Measurements from ENCODE around the gene NOX5.

NOX5 gene

GRCh38 chr15:69092159-69092558, 77.7 kb downstream of the NOX5 start:
- Mint-ChIP-seq H3K9me3 (no peaks in the 10 kb centered on the region), H3K4me3 (no peak overlapping the region), H3K4me1 (no peaks in the 10 kb centered on the region), H3K36me3 (no peaks in the 10 kb centered on the region), H3K27ac (no peak overlapping the region), H3K27me3 (peaks cover 25 to 27% of the 10 kb centered on the region in 2 donors)
- DNase-seq (no peak), ATAC-seq (replicated peaks) (no peak)

GRCh38 chr15:69093127-69093526, 78.6 kb downstream of the NOX5 start:
- no peaks in the 10 kb centered on the region for H3K4me1 Mint-ChIP-seq
- H3K36me3 Mint-ChIP-seq, result no peaks in the 10 kb centered on the region
- no peaks in the 10 kb centered on the region for H3K9me3 Mint-ChIP-seq
- H3K27ac Mint-ChIP-seq, result no peak overlapping the region
- no peak overlapping the region for H3K4me3 Mint-ChIP-seq
- no peak for ATAC-seq (replicated peaks)
- no peak for DNase-seq
- H3K27me3 Mint-ChIP-seq, result peaks cover 17 to 18% of the 10 kb centered on the region in 2 donors

- Mint-ChIP-seq H3K4me1 (no peaks in the 10 kb centered on the region), H3K4me3 (no peak overlapping the region), H3K36me3 (no peaks in the 10 kb centered on the region), H3K27ac (no peak overlapping the region), H3K27me3 (peaks cover 15 to 18% of the 10 kb centered on the region in 2 donors), H3K9me3 (no peaks in the 10 kb centered on the region)
- no peak for ATAC-seq (replicated peaks)
- no peak for DNase-seq
These were observed 79.1 kb downstream of the NOX5 start for GRCh38 chr15:69093614-69094013.

- Mint-ChIP-seq H3K27me3 (peaks cover 14 to 17% of the 10 kb centered on the region in 2 donors), H3K36me3 (no peaks in the 10 kb centered on the region), H3K27ac (no peak overlapping the region), H3K9me3 (no peaks in the 10 kb centered on the region), H3K4me3 (no peak overlapping the region), H3K4me1 (no peaks in the 10 kb centered on the region)
- DNase-seq, result no peak
- ATAC-seq (replicated peaks), result no peak
These were observed 79.8 kb downstream of the NOX5 start for GRCh38 chr15:69094124-69094921.

GRCh38 chr15:69095274-69095673, 80.8 kb downstream of the NOX5 start:
- Mint-ChIP-seq H3K4me1 (peaks cover 0 to 2% of the 10 kb centered on the region in 2 donors), H3K9me3 (no peaks in the 10 kb centered on the region), H3K36me3 (no peaks in the 10 kb centered on the region), H3K4me3 (no peak overlapping the region), H3K27ac (no peak overlapping the region), H3K27me3 (peaks cover 8 to 12% of the 10 kb centered on the region in 2 donors)
- DNase-seq (no peak), ATAC-seq (replicated peaks) (no peak)

- no peak for ATAC-seq (replicated peaks)
- Mint-ChIP-seq H3K27ac (no peak overlapping the region), H3K4me1 (peaks cover 0 to 2% of the 10 kb centered on the region in 2 donors)
These were observed 81.7 kb downstream of the NOX5 start for GRCh38 chr15:69096196-69096595.

GRCh38 chr15:69096626-69097025, 82.1 kb downstream of the NOX5 start:
- no peak for ATAC-seq (replicated peaks)
- Mint-ChIP-seq H3K4me3 (no peak overlapping the region), H3K4me1 (peaks cover 0 to 2% of the 10 kb centered on the region in 2 donors), H3K36me3 (no peaks in the 10 kb centered on the region), H3K27ac (no peak overlapping the region), H3K9me3 (no peaks in the 10 kb centered on the region), H3K27me3 (peaks cover 8% of the 10 kb centered on the region in 2 donors)
- no peak for DNase-seq

More at GRCh38 chr15:69096196-69096595, 81.7 kb downstream of the NOX5 start:
- H3K36me3 Mint-ChIP-seq, result no peaks in the 10 kb centered on the region
- H3K27me3 Mint-ChIP-seq, result peaks cover 8% of the 10 kb centered on the region in 2 donors
- DNase-seq, result no peak
- no peak overlapping the region for H3K4me3 Mint-ChIP-seq
- no peaks in the 10 kb centered on the region for H3K9me3 Mint-ChIP-seq

GRCh38 chr15:69098771-69099170, 84.3 kb downstream of the NOX5 start:
- H3K4me3 Mint-ChIP-seq, result no peak overlapping the region
- no peak for ATAC-seq (replicated peaks)
- H3K27me3 Mint-ChIP-seq, result peaks cover 8 to 14% of the 10 kb centered on the region in 2 donors
- no peaks in the 10 kb centered on the region for H3K9me3 Mint-ChIP-seq
- peaks cover 0 to 2% of the 10 kb centered on the region in 2 donors for H3K4me1 Mint-ChIP-seq
- no peak for DNase-seq
- H3K36me3 Mint-ChIP-seq, result no peaks in the 10 kb centered on the region
- H3K27ac Mint-ChIP-seq, result no peak overlapping the region

GRCh38 chr15:69099941-69100340, 85.4 kb downstream of the NOX5 start:
- DNase-seq (no peak), ATAC-seq (replicated peaks) (no peak)
- H3K27me3 Mint-ChIP-seq, result peaks cover 8 to 13% of the 10 kb centered on the region in 2 donors
- H3K9me3 Mint-ChIP-seq, result no peaks in the 10 kb centered on the region
- no peak overlapping the region for H3K4me3 Mint-ChIP-seq
- no peaks in the 10 kb centered on the region for H3K36me3 Mint-ChIP-seq
- peaks cover 0 to 2% of the 10 kb centered on the region in 2 donors for H3K4me1 Mint-ChIP-seq
- no peak overlapping the region for H3K27ac Mint-ChIP-seq

- Mint-ChIP-seq H3K27me3 (peaks cover 0 to 6% of the 10 kb centered on the region in 2 donors), H3K4me1 (peaks cover 0 to 2% of the 10 kb centered on the region in 2 donors), H3K4me3 (no peak overlapping the region), H3K36me3 (no peaks in the 10 kb centered on the region), H3K9me3 (no peaks in the 10 kb centered on the region), H3K27ac (no peak overlapping the region)
- ATAC-seq (replicated peaks) (no peak), DNase-seq (no peak)
These were observed 86.3 kb downstream of the NOX5 start for GRCh38 chr15:69100821-69101220.

GRCh38 chr15:69104050-69104750, 89.7 kb downstream of the NOX5 start:
- no peaks in the 10 kb centered on the region for H3K36me3 Mint-ChIP-seq
- no peak overlapping the region for H3K27ac Mint-ChIP-seq
- H3K4me1 Mint-ChIP-seq, result peaks cover 7 to 8% of the 10 kb centered on the region in 2 donors
- DNase-seq, result peak; percentile 9
- peaks cover 0 to 9% of the 10 kb centered on the region in 2 donors for H3K27me3 Mint-ChIP-seq
- no peaks in the 10 kb centered on the region for H3K9me3 Mint-ChIP-seq
- no peak overlapping the region for H3K4me3 Mint-ChIP-seq
- peak; percentile 73 to 77 for ATAC-seq (replicated peaks)

GRCh38 chr15:69105451-69105985, 91.0 kb downstream of the NOX5 start:
- Mint-ChIP-seq H3K9me3 (no peaks in the 10 kb centered on the region), H3K27me3 (peaks cover 0 to 9% of the 10 kb centered on the region in 2 donors), H3K4me1 (peaks cover 5 to 8% of the 10 kb centered on the region in 2 donors), H3K36me3 (no peaks in the 10 kb centered on the region), H3K27ac (no peak overlapping the region), H3K4me3 (no peak overlapping the region)
- no peak for DNase-seq
- no peak for ATAC-seq (replicated peaks)

GRCh38 chr15:69107025-69107620, 92.6 kb downstream of the NOX5 start:
- DNase-seq, result no peak
- ATAC-seq (replicated peaks), result peak in 1 of 2 donors; percentile 25
- Mint-ChIP-seq H3K36me3 (no peaks in the 10 kb centered on the region), H3K27ac (no peak overlapping the region), H3K4me1 (peaks cover 5 to 8% of the 10 kb centered on the region in 2 donors), H3K9me3 (no peaks in the 10 kb centered on the region), H3K27me3 (peaks cover 0 to 9% of the 10 kb centered on the region in 2 donors), H3K4me3 (no peak overlapping the region)

Measured in stimulated activated naive B cell treated with anti-CD40 and anti-IgM and Interleukin-4, amounts not matched to agents 10 μg/mL and 1 μg/mL and 100 μg/mL, for 72 hours (primary cell).